ENCODE data around the gene GH2. TPM values are rescaled to one million over a fixed set of nuclear protein-coding genes. Genes with fewer than 3 reads are reported as not detected.
A peak's percentile ranks its signal among the peaks of the same experiment; 100 is the strongest.
"Not testable (repeated sequence)": the region's sequence is repeated elsewhere in the genome, so short reads cannot be mapped to it uniquely, and the experiment has no call there.

The GH2 gene
- total RNA-seq, 2 experiments from 2014 or later = not detected

- ChIA-PET CTCF (interaction anchor here (1.0 to 1.3 kb wide), 3 partner anchors 9 to 23 kb away, joined by 3 to 5 read pairs (median 4); no protein-coding TSS in a partner anchor), POLR2A (no interaction called here)
- Mint-ChIP-seq H3K4me1 (ENCODE audit: low read depth) (no peaks in the 10 kb centered on the region), H3K27me3 (no peaks in the 10 kb centered on the region), H3K4me3 (no peak overlapping the region), H3K9me3 (no peaks in the 10 kb centered on the region), H3K36me3 (ENCODE audit: low read depth) (no peaks in the 10 kb centered on the region), H3K27ac (no peak overlapping the region)
- ATAC-seq = no peak
- no peak for TF ChIP-seq CTCF (IDR thresholded peaks at IDR 0.05)
- intact Hi-C loops (cut with micrococcal nuclease) = no loop called here
- no peak for DNase-seq
These were observed 1.0 kb downstream of the GH2 start for GRCh38 chr17:63880706-63881105.

GRCh38 chr17:63878413-63878812, 3.3 kb downstream of the GH2 start:
- H3K4me3 Mint-ChIP-seq; intact Hi-C loops (cut with micrococcal nuclease); POLR2A ChIA-PET; ATAC-seq; H3K4me1 Mint-ChIP-seq (ENCODE audit: low read depth); H3K9me3 Mint-ChIP-seq; H3K27ac Mint-ChIP-seq; DNase-seq; H3K36me3 Mint-ChIP-seq (ENCODE audit: low read depth); H3K27me3 Mint-ChIP-seq: not testable (repeated sequence)
- CTCF ChIA-PET = interaction anchor here (1.0 to 1.4 kb wide), 3 partner anchors 13 to 41 kb away, joined by 4 to 6 read pairs (median 5); no protein-coding TSS in a partner anchor

- not testable (repeated sequence) for H3K27me3 Mint-ChIP-seq
These were observed 7.1 kb downstream of the GH2 start for GRCh38 chr17:63874693-63875092.

GRCh38 chr17:63874061-63874626, 7.6 kb downstream of the GH2 start:
- ATAC-seq = peak; percentile 58
- H3K4me3 Mint-ChIP-seq; H3K9me3 Mint-ChIP-seq; H3K36me3 Mint-ChIP-seq (ENCODE audit: low read depth); H3K4me1 Mint-ChIP-seq (ENCODE audit: low read depth); POLR2A ChIA-PET; intact Hi-C loops (cut with micrococcal nuclease); H3K27ac Mint-ChIP-seq; DNase-seq; H3K27me3 Mint-ChIP-seq: not testable (repeated sequence)
- CTCF ChIA-PET = interaction anchor here (0.7 to 1.4 kb wide), 3 partner anchors 14 to 16 kb away, joined by 3 read pairs; no protein-coding TSS in a partner anchor

More at GRCh38 chr17:63874693-63875092, 7.1 kb downstream of the GH2 start:
- H3K4me1 Mint-ChIP-seq (ENCODE audit: low read depth); DNase-seq; intact Hi-C loops (cut with micrococcal nuclease); H3K4me3 Mint-ChIP-seq; POLR2A ChIA-PET; ATAC-seq; H3K9me3 Mint-ChIP-seq; H3K27ac Mint-ChIP-seq; H3K36me3 Mint-ChIP-seq (ENCODE audit: low read depth): not testable (repeated sequence)
- CTCF ChIA-PET = interaction anchor here (0.7 to 1.4 kb wide), 3 partner anchors 13 to 16 kb away, joined by 3 read pairs; no protein-coding TSS in a partner anchor

GRCh38 chr17:63873577-63873976, 8.2 kb downstream of the GH2 start, which contains the start of gene CSH2:
Gene CSH2 (minus strand): TSS chr17:63873677. CDS start chr17:63873614, 63 bp downstream.
- CTCF ChIA-PET = interaction anchor here (1.4 kb wide), 1 partner anchor 15 kb away, joined by 3 read pairs; no protein-coding TSS in a partner anchor
- H3K9me3 Mint-ChIP-seq; H3K4me3 Mint-ChIP-seq; intact Hi-C loops (cut with micrococcal nuclease); H3K27ac Mint-ChIP-seq; ATAC-seq; H3K4me1 Mint-ChIP-seq (ENCODE audit: low read depth); H3K27me3 Mint-ChIP-seq; POLR2A ChIA-PET; H3K36me3 Mint-ChIP-seq (ENCODE audit: low read depth); DNase-seq: not testable (repeated sequence)

GRCh38 chr17:63871646-63872365, 9.9 kb downstream of the GH2 start:
- H3K36me3 Mint-ChIP-seq (ENCODE audit: low read depth); POLR2A ChIA-PET; H3K27ac Mint-ChIP-seq; H3K4me1 Mint-ChIP-seq (ENCODE audit: low read depth); H3K4me3 Mint-ChIP-seq; H3K27me3 Mint-ChIP-seq; DNase-seq; H3K9me3 Mint-ChIP-seq; CTCF ChIA-PET; ATAC-seq; intact Hi-C loops (cut with micrococcal nuclease): not testable (repeated sequence)

GRCh38 chr17:63870292-63870665, 11.5 kb downstream of the GH2 start:
- H3K27me3 Mint-ChIP-seq; DNase-seq; H3K27ac Mint-ChIP-seq; intact Hi-C loops (cut with micrococcal nuclease); H3K36me3 Mint-ChIP-seq (ENCODE audit: low read depth); H3K4me1 Mint-ChIP-seq (ENCODE audit: low read depth); H3K4me3 Mint-ChIP-seq; H3K9me3 Mint-ChIP-seq; ATAC-seq: not testable (repeated sequence)
- POLR2A ChIA-PET = interaction anchor here (1.6 kb wide), 1 partner anchor 11 kb away, joined by 4 read pairs; no protein-coding TSS in a partner anchor
- CTCF ChIA-PET = interaction anchor here (1.4 to 1.8 kb wide), 4 partner anchors 11 to 76 kb away, joined by 4 to 8 read pairs (median 4); no protein-coding TSS in a partner anchor

GRCh38 chr17:63869491-63870291, 12.1 kb downstream of the GH2 start:
- H3K9me3 Mint-ChIP-seq; H3K4me1 Mint-ChIP-seq (ENCODE audit: low read depth); H3K27ac Mint-ChIP-seq; DNase-seq; intact Hi-C loops (cut with micrococcal nuclease); H3K36me3 Mint-ChIP-seq (ENCODE audit: low read depth); H3K27me3 Mint-ChIP-seq; H3K4me3 Mint-ChIP-seq: not testable (repeated sequence)
- ChIA-PET POLR2A (interaction anchor here (1.6 kb wide), 1 partner anchor 10 kb away, joined by 4 read pairs; no protein-coding TSS in a partner anchor), CTCF (interaction anchor here (0.5 to 1.8 kb wide), 10 partner anchors 9 to 77 kb away, joined by 3 to 8 read pairs (median 3); no protein-coding TSS in a partner anchor)
- ATAC-seq = peak; percentile 48

GRCh38 chr17:63866625-63867024, 15.1 kb downstream of the GH2 start:
- ATAC-seq; H3K27me3 Mint-ChIP-seq; POLR2A ChIA-PET; H3K4me1 Mint-ChIP-seq (ENCODE audit: low read depth); H3K9me3 Mint-ChIP-seq; H3K27ac Mint-ChIP-seq; intact Hi-C loops (cut with micrococcal nuclease); H3K4me3 Mint-ChIP-seq; H3K36me3 Mint-ChIP-seq (ENCODE audit: low read depth); DNase-seq: not testable (repeated sequence)
- CTCF ChIA-PET = interaction anchor here (0.6 to 4.6 kb wide), 24 partner anchors 12 to 441 kb away, joined by 3 to 31 read pairs (median 4); partner anchors contain the start of genes CCDC47 and GH2

Measured in activated CD8-positive, alpha-beta T cell treated with anti-CD3 and anti-CD28 coated beads for 36 hours (primary cell).